PFSK-1 (cell line): Measurements from ENCODE around the gene GEMIN4.

Source experiments
- POLR2AphosphoS5 ChIP-seq: IDR thresholded peaks from 2 replicates; pipeline ENCODE4 v1.6.1; 2012; ENCODE audit warnings: low read depth, mild to moderate bottlenecking, control low read depth, low read length, moderate library complexity
- TAF1 ChIP-seq: IDR thresholded peaks from 2 replicates; pipeline ENCODE4 v1.6.1; 2012; ENCODE audit warnings: low read length, control low read depth, borderline replicate concordance; ENCODE audit not compliant: insufficient read depth
- TF ChIP-seq, protein P1 (sequence below), 2 experiments: IDR thresholded peaks; 2 replicates each; pipeline versions ENCODE4 v1.6.1 to v1.8.0; 2011 to 2012; ENCODE audit warnings: low read depth in 2 of 2, low read length in 2 of 2, control low read depth in 1 of 2, inconsistent platforms in 1 of 2, mild to moderate bottlenecking in 1 of 2, moderate library complexity in 1 of 2; ENCODE audit not compliant: insufficient read depth in 1 of 2

DNA sequence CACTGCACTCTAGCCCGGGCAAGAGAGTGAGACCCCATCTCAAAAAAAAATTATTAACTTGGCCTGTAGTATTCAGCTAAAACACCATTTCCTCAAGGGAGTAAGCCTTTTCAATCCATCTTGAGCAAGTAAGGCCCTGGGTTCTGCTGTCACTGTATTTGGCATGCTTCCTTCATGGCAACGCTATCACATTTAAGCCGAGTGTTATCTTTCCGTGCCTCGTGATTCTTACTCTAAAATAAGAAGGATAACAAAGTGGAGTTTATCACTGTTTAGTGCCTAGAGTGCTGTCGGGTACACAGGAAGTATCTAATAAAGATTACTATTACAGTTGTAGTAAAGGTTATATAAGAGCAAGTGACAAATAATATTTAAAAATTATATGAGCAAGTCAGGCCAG lies 46.2 kb downstream of the GEMIN4 start:
- TF ChIP-seq POLR2AphosphoS5 = no peak
- TF ChIP-seq, protein P1, sequence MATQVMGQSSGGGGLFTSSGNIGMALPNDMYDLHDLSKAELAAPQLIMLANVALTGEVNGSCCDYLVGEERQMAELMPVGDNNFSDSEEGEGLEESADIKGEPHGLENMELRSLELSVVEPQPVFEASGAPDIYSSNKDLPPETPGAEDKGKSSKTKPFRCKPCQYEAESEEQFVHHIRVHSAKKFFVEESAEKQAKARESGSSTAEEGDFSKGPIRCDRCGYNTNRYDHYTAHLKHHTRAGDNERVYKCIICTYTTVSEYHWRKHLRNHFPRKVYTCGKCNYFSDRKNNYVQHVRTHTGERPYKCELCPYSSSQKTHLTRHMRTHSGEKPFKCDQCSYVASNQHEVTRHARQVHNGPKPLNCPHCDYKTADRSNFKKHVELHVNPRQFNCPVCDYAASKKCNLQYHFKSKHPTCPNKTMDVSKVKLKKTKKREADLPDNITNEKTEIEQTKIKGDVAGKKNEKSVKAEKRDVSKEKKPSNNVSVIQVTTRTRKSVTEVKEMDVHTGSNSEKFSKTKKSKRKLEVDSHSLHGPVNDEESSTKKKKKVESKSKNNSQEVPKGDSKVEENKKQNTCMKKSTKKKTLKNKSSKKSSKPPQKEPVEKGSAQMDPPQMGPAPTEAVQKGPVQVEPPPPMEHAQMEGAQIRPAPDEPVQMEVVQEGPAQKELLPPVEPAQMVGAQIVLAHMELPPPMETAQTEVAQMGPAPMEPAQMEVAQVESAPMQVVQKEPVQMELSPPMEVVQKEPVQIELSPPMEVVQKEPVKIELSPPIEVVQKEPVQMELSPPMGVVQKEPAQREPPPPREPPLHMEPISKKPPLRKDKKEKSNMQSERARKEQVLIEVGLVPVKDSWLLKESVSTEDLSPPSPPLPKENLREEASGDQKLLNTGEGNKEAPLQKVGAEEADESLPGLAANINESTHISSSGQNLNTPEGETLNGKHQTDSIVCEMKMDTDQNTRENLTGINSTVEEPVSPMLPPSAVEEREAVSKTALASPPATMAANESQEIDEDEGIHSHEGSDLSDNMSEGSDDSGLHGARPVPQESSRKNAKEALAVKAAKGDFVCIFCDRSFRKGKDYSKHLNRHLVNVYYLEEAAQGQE (IDR thresholded peaks at IDR 0.05; ENCODE audit: insufficient read depth in 1 of 2, low read depth in 2 of 2, low read length in 2 of 2) = no peak
- no peak for TF ChIP-seq TAF1
